ENCODE measurements around the gene TEKT5. TPM values are rescaled to one million over a fixed set of nuclear protein-coding genes. Genes with fewer than 3 reads are reported as not detected.

The TEKT5 gene
- total RNA-seq, 4 donors from 2014 or later = not detected

- DNase-seq (ENCODE audit: low spot score) (no peak), ATAC-seq (ENCODE audit: low FRiP score) (no peak)
- TF ChIP-seq CTCF (IDR thresholded peaks at IDR 0.05) = no peak
These were observed 18.4 kb downstream of the TEKT5 start for GRCh38 chr16:10676284-10676683.

GRCh38 chr16:10675861-10676260 is 18.9 kb downstream of the TEKT5 start:
- no peak for TF ChIP-seq CTCF (IDR thresholded peaks at IDR 0.05)
- ATAC-seq (ENCODE audit: low FRiP score) (no peak), DNase-seq (ENCODE audit: low spot score) (no peak)

DNA sequence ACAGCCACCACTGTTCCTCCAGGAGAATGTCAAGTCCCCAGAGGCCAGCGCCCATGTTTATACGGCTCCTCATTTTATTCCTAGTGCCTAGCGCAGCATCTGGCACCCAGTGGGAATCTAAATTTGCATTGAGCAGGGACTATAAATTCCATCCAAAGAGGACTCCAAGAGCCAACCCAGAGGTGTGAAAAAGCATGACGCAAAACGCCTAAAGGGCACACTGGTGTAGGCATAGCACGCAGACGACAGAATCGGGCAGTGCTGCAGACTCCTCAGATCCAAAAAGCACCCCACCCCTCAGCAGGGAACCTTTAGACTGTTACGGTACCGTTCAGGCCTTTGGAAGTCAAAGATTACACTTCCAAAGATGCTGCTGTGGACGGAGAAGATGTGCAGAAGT is 19.5 kb downstream of the TEKT5 start:
- no peak for ATAC-seq (ENCODE audit: low FRiP score)
- TF ChIP-seq CTCF (IDR thresholded peaks at IDR 0.05) = no peak
- DNase-seq (ENCODE audit: low spot score) = no peak

DNA sequence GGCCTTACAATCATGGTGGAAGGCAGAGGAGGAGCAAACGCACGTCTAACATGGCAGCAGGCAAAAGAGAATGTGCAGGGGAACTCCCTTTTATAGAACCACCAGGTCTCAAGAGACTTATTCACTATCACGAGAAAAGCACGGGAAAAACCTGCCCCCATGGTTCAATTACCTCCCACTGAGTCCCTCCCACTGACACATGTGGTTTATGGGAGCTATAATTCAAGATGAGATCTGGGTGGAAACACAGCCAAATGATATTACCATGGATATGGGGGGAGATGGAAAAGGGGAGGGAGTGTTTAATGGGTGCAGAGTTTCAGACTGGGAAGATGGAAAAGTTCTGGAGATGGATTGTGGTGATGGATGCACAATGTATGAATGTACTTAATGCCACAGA is 23.0 kb downstream of the TEKT5 start:
- no peak for ATAC-seq (ENCODE audit: low FRiP score)
- TF ChIP-seq CTCF (IDR thresholded peaks at IDR 0.05) = no peak

GRCh38 chr16:10669791-10670190 is 24.9 kb downstream of the TEKT5 start:
- TF ChIP-seq CTCF (IDR thresholded peaks at IDR 0.05) = no peak
- ATAC-seq (ENCODE audit: low FRiP score) = no peak
- no peak for DNase-seq (ENCODE audit: low spot score)

More for the DNA sequence above, 23.0 kb downstream of the TEKT5 start:
- no peak for DNase-seq (ENCODE audit: low spot score)

DNA sequence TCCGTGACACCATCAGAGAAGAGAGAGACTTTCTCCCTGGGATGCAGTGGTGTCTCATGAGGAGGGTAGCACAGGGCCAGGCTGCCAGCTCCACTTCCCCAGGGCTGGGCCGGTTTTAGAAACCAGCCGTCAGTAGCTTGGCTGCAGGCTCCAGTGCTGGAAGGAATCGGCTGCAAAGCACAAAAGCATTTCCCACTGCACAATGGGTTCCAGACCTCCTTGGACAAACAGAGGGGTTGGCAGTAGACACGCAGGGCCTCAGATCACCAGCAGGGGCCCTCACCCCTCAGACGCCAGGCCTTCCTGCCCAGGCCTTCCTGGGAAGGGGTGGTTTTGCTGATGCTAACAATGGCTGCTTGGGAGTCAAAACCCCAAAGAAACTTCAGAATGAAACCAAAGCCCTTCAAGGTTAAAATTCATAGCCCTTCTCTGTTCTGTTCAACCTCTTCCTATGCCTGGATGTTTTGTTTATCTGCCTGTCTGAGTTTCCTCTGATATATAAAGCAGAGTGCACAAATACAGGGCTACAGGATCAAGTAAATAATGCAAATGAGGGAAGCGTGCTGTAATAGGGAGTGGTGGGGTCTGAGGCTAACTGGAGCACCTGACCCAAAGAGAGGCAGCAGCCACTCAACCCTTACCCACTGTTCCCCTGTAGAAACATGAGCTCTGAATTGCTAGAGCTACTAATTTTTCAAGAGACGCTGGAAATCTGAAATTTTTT is 26.2 kb downstream of the TEKT5 start:
- no peak for ATAC-seq (ENCODE audit: low FRiP score)
- TF ChIP-seq CTCF (IDR thresholded peaks at IDR 0.05) = no peak
- no peak for DNase-seq (ENCODE audit: low spot score)

- ATAC-seq (ENCODE audit: low FRiP score) (no peak), DNase-seq (ENCODE audit: low spot score) (no peak)
- no peak for TF ChIP-seq CTCF (IDR thresholded peaks at IDR 0.05)
These were observed 27.5 kb downstream of the TEKT5 start for GRCh38 chr16:10667239-10667638.

Data from omental fat pad (tissue), 4 donors.